ENCODE results near the gene SMARCC1.

DNA sequence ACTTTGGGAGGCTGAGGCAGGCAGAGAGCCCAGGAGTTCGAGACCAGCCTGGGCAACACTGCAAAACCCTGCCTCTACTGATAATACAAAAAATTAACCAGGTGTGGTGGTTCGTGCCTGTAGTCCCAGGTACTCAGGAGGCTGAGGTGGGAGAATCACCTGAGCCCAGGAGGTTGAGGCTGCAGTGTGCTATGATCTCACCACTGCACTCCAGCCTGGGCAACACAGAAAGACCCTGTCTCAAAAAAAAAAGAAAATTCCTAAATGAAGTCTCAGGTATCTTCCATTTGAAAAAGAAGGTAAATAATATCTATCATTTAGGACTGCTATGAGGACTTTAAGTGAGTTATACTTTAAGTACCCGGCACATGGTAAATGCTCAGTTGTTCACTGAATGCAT lies 2.9 kb downstream of the SMARCC1 start:
- TF ChIP-seq, protein P1, sequence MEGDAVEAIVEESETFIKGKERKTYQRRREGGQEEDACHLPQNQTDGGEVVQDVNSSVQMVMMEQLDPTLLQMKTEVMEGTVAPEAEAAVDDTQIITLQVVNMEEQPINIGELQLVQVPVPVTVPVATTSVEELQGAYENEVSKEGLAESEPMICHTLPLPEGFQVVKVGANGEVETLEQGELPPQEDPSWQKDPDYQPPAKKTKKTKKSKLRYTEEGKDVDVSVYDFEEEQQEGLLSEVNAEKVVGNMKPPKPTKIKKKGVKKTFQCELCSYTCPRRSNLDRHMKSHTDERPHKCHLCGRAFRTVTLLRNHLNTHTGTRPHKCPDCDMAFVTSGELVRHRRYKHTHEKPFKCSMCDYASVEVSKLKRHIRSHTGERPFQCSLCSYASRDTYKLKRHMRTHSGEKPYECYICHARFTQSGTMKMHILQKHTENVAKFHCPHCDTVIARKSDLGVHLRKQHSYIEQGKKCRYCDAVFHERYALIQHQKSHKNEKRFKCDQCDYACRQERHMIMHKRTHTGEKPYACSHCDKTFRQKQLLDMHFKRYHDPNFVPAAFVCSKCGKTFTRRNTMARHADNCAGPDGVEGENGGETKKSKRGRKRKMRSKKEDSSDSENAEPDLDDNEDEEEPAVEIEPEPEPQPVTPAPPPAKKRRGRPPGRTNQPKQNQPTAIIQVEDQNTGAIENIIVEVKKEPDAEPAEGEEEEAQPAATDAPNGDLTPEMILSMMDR (IDR thresholded peaks at IDR 0.05), result no peak
- TF ChIP-seq POLR2A (IDR thresholded peaks at IDR 0.05), result no peak

Data from testis (tissue), 2 donors.